ENCODE data around the gene KHK. TPM values are rescaled to one million over a fixed set of nuclear protein-coding genes. Genes with fewer than 3 reads are reported as not detected.
"Not testable (repeated sequence)": the region's sequence is repeated elsewhere in the genome, so short reads cannot be mapped to it uniquely, and the experiment has no call there.

KHK gene
- total RNA-seq, 2 experiments from 2014 or later: 13.1 to 13.7 TPM

GRCh38 chr2:27069961-27070618 lies 16.5 kb upstream of the KHK start:
- H3K4me1 Mint-ChIP-seq: peaks cover 45% of the 10 kb centered on the region
- ATAC-seq (ENCODE audit: low read depth): no peak
- peak overlapping the region; percentile 93 for H3K4me3 Mint-ChIP-seq
- H3K9me3 Mint-ChIP-seq: no peaks in the 10 kb centered on the region
- H3K27ac Mint-ChIP-seq: peak overlapping the region; percentile 37
- POLR2A ChIA-PET: interaction anchor here (0.6 to 6.0 kb wide), 2 partner anchors 14 to 56 kb away, joined by 4 to 113 read pairs; partner anchors contain the start of gene KHK
- no peak for DNase-seq
- peaks cover 12% of the 10 kb centered on the region for H3K36me3 Mint-ChIP-seq
- H3K27me3 Mint-ChIP-seq: no peaks in the 10 kb centered on the region

GRCh38 chr2:27070653-27071276 lies 15.8 kb upstream of the KHK start:
- Mint-ChIP-seq H3K36me3 (peaks cover 12% of the 10 kb centered on the region), H3K27ac (peak overlapping the region; percentile 92), H3K9me3 (no peaks in the 10 kb centered on the region), H3K27me3 (no peaks in the 10 kb centered on the region), H3K4me1 (peaks cover 50% of the 10 kb centered on the region), H3K4me3 (peak overlapping the region; percentile 93)
- ATAC-seq (ENCODE audit: low read depth) (no peak), DNase-seq (no peak)
- POLR2A ChIA-PET: interaction anchor here (0.6 to 6.0 kb wide), 9 partner anchors 9 to 140 kb away, joined by 3 to 113 read pairs (median 3); partner anchors contain the start of genes AGBL5 and KHK

GRCh38 chr2:27071277-27071989 lies 15.1 kb upstream of the KHK start, which contains the start of gene OST4:
TSS of gene OST4 (minus strand) at chr2:27071654.
- DNase-seq (peak; percentile 92), ATAC-seq (ENCODE audit: low read depth) (peak; percentile 89)
- Mint-ChIP-seq H3K36me3 (peaks cover 8% of the 10 kb centered on the region), H3K27me3 (no peaks in the 10 kb centered on the region), H3K27ac (peak within 1 kb of the TSS; percentile 92), H3K4me3 (peak within 1 kb of the TSS; percentile 93), H3K9me3 (no peaks in the 10 kb centered on the region), H3K4me1 (peaks cover 52% of the 10 kb centered on the region)
- POLR2A ChIA-PET: interaction anchor here (0.6 to 6.0 kb wide), 10 partner anchors 10 to 140 kb away, joined by 3 to 113 read pairs (median 3); partner anchors contain the start of genes AGBL5 and KHK

- ATAC-seq (ENCODE audit: low read depth) (peak; percentile 46), DNase-seq (peak; percentile 40)
- peaks cover 8% of the 10 kb centered on the region for H3K36me3 Mint-ChIP-seq
- H3K9me3 Mint-ChIP-seq: no peaks in the 10 kb centered on the region
- peaks cover 55% of the 10 kb centered on the region for H3K4me1 Mint-ChIP-seq
- no peaks in the 10 kb centered on the region for H3K27me3 Mint-ChIP-seq
- peak overlapping the region; percentile 84 for H3K4me3 Mint-ChIP-seq
- POLR2A ChIA-PET: interaction anchor here (1.0 to 6.0 kb wide), 7 partner anchors 12 to 133 kb away, joined by 3 to 113 read pairs (median 5); partner anchors contain the start of genes AGBL5 and KHK
- H3K27ac Mint-ChIP-seq: peak overlapping the region; percentile 90
Measured at GRCh38 chr2:27071990-27072830, 14.4 kb upstream of the KHK start.

GRCh38 chr2:27072920-27073319 lies 13.7 kb upstream of the KHK start:
- H3K9me3 Mint-ChIP-seq: no peaks in the 10 kb centered on the region
- H3K4me3 Mint-ChIP-seq: peak overlapping the region; percentile 84
- no peaks in the 10 kb centered on the region for H3K27me3 Mint-ChIP-seq
- peak overlapping the region; percentile 60 for H3K27ac Mint-ChIP-seq
- no peak for ATAC-seq (ENCODE audit: low read depth)
- no peak for DNase-seq
- H3K36me3 Mint-ChIP-seq: peaks cover 8% of the 10 kb centered on the region
- peaks cover 58% of the 10 kb centered on the region for H3K4me1 Mint-ChIP-seq
- POLR2A ChIA-PET: interaction anchor here (5.2 to 6.0 kb wide), 2 partner anchors 11 to 21 kb away, joined by 92 to 113 read pairs; partner anchors contain the start of genes AGBL5 and KHK

- H3K27me3 Mint-ChIP-seq: no peaks in the 10 kb centered on the region
- peaks cover 55% of the 10 kb centered on the region for H3K4me1 Mint-ChIP-seq
- ATAC-seq (ENCODE audit: low read depth) (no peak), DNase-seq (no peak)
- peak overlapping the region; percentile 5 for H3K4me3 Mint-ChIP-seq
- no peaks in the 10 kb centered on the region for H3K9me3 Mint-ChIP-seq
- POLR2A ChIA-PET: interaction anchor here (5.2 to 6.0 kb wide), 2 partner anchors 10 to 22 kb away, joined by 92 to 113 read pairs; partner anchors contain the start of genes AGBL5 and KHK
- H3K27ac Mint-ChIP-seq: peak overlapping the region; percentile 86
- peaks cover 8% of the 10 kb centered on the region for H3K36me3 Mint-ChIP-seq
Measured at GRCh38 chr2:27073782-27074181, 12.8 kb upstream of the KHK start.

GRCh38 chr2:27074738-27075565 lies 11.6 kb upstream of the KHK start:
- peak overlapping the region; percentile 84 for H3K27ac Mint-ChIP-seq
- peaks cover 46% of the 10 kb centered on the region for H3K4me1 Mint-ChIP-seq
- H3K9me3 Mint-ChIP-seq: no peaks in the 10 kb centered on the region
- no peaks in the 10 kb centered on the region for H3K27me3 Mint-ChIP-seq
- peak overlapping the region; percentile 61 for H3K4me3 Mint-ChIP-seq
- H3K36me3 Mint-ChIP-seq: peaks cover 4% of the 10 kb centered on the region
- POLR2A ChIA-PET: interaction anchor here (0.5 to 6.0 kb wide), 4 partner anchors 9 to 137 kb away, joined by 3 to 113 read pairs (median 48); partner anchors contain the start of genes AGBL5, ATRAID, KHK and SLC5A6
- DNase-seq (peak; percentile 61), ATAC-seq (ENCODE audit: low read depth) (no peak)

- not testable (repeated sequence) for H3K27me3 Mint-ChIP-seq; ATAC-seq (ENCODE audit: low read depth); H3K36me3 Mint-ChIP-seq; DNase-seq; H3K9me3 Mint-ChIP-seq
- peak overlapping the region; percentile 61 for H3K4me3 Mint-ChIP-seq
- POLR2A ChIA-PET: interaction anchor here (5.2 to 6.0 kb wide), 2 partner anchors 9 to 24 kb away, joined by 92 to 113 read pairs; partner anchors contain the start of genes AGBL5 and KHK
- peak overlapping the region; percentile 84 for H3K27ac Mint-ChIP-seq
- H3K4me1 Mint-ChIP-seq: peaks cover 44% of the 10 kb centered on the region
Measured at GRCh38 chr2:27075566-27075871, 11.1 kb upstream of the KHK start.

- Mint-ChIP-seq H3K4me1 (peaks cover 48% of the 10 kb centered on the region), H3K27ac (peak overlapping the region; percentile 15), H3K9me3 (no peaks in the 10 kb centered on the region), H3K36me3 (peaks cover 3% of the 10 kb centered on the region), H3K4me3 (no peak overlapping the region), H3K27me3 (no peaks in the 10 kb centered on the region)
- POLR2A ChIA-PET: interaction anchor here (0.9 to 1.9 kb wide), 3 partner anchors 9 to 25 kb away, joined by 3 to 7 read pairs (median 5); partner anchors contain the start of gene AGBL5
- ATAC-seq (ENCODE audit: low read depth) (no peak), DNase-seq (no peak)
Measured at GRCh38 chr2:27076323-27076722, 10.2 kb upstream of the KHK start.

- ATAC-seq (ENCODE audit: low read depth) (no peak), DNase-seq (no peak)
- H3K4me3 Mint-ChIP-seq: no peak overlapping the region
- POLR2A ChIA-PET: interaction anchor here (0.9 to 1.9 kb wide), 3 partner anchors 8 to 26 kb away, joined by 3 to 7 read pairs (median 5); partner anchors contain the start of gene AGBL5
- H3K36me3 Mint-ChIP-seq: peaks cover 3% of the 10 kb centered on the region
- H3K27me3 Mint-ChIP-seq: no peaks in the 10 kb centered on the region
- H3K9me3 Mint-ChIP-seq: no peaks in the 10 kb centered on the region
- H3K4me1 Mint-ChIP-seq: peaks cover 50% of the 10 kb centered on the region
- H3K27ac Mint-ChIP-seq: no peak overlapping the region
Measured at GRCh38 chr2:27077231-27077630, 9.3 kb upstream of the KHK start.

GRCh38 chr2:27078267-27079194 lies 8.0 kb upstream of the KHK start, which contains the start of gene EMILIN1:
TSS of gene EMILIN1 (plus strand) at chr2:27078615. CDS start at chr2:27079066, 451 bp downstream.
- H3K4me1 Mint-ChIP-seq: peaks cover 41% of the 10 kb centered on the region
- peak within 1 kb of the TSS; percentile 64 for H3K27ac Mint-ChIP-seq
- peaks cover 3% of the 10 kb centered on the region for H3K36me3 Mint-ChIP-seq
- no peak within 1 kb of the TSS for H3K4me3 Mint-ChIP-seq
- no peak for DNase-seq
- H3K9me3 Mint-ChIP-seq: no peaks in the 10 kb centered on the region
- ATAC-seq (ENCODE audit: low read depth): no peak
- POLR2A ChIA-PET: interaction anchor here (0.7 to 1.9 kb wide), 2 partner anchors 10 to 27 kb away, joined by 3 to 7 read pairs; partner anchors contain the start of gene AGBL5
- no peaks in the 10 kb centered on the region for H3K27me3 Mint-ChIP-seq
